Trophoblast cell (in vitro differentiated cells and primary cell): ENCODE results near the gene CHFR.
"Not testable (repeated sequence)": the region's sequence is repeated elsewhere in the genome, so short reads cannot be mapped to it uniquely, and the experiment has no call there.

Experiments
- DNase-seq, 2 donors: peaks; one replicate each; pipeline ENCODE4 v3.0.0-alpha.2; 2016
- H2AFZ ChIP-seq: 2 replicates; pipeline ENCODE4 v1.6.1; 2013; ENCODE audit warnings: low read length, moderate library complexity, mild to moderate bottlenecking; ENCODE audit not compliant: insufficient read depth, poor library complexity
- H2AK5ac ChIP-seq: 2 replicates; pipeline ENCODE4 v1.6.1; 2013; ENCODE audit warnings: mild to moderate bottlenecking, low read length
- H2BK120ac ChIP-seq: 2 replicates; pipeline ENCODE4 v1.6.1; 2013; ENCODE audit warnings: low read length, mild to moderate bottlenecking, moderate library complexity; ENCODE audit not compliant: insufficient read depth, poor library complexity
- H2BK12ac ChIP-seq: 2 replicates; pipeline ENCODE4 v1.6.1; 2013; ENCODE audit warnings: mild to moderate bottlenecking, low read length, moderate library complexity
- H2BK5ac ChIP-seq: 2 replicates; pipeline ENCODE4 v1.6.1; 2013; ENCODE audit warnings: low read length, low read depth, moderate library complexity, mild to moderate bottlenecking; ENCODE audit not compliant: poor library complexity
- H3K14ac ChIP-seq: 2 replicates; pipeline ENCODE4 v1.6.1; 2013; ENCODE audit warnings: mild to moderate bottlenecking, low read length
- H3K18ac ChIP-seq: 2 replicates; pipeline ENCODE4 v1.6.1; 2013; ENCODE audit warnings: mild to moderate bottlenecking, low read length
- H3K23ac ChIP-seq: 2 replicates; pipeline ENCODE4 v1.6.1; 2013; ENCODE audit warnings: low read length
- H3K27ac ChIP-seq: 2 replicates; pipeline ENCODE4 v1.5.1; 2013; ENCODE audit warnings: low read depth, mild to moderate bottlenecking, inconsistent platforms, low read length, moderate library complexity
- H3K27me3 ChIP-seq: 2 replicates; pipeline ENCODE4 v1.6.1; 2013; ENCODE audit warnings: inconsistent platforms, mild to moderate bottlenecking, low read length, moderate library complexity; ENCODE audit not compliant: insufficient read depth
- H3K36me3 ChIP-seq, 2 experiments: 1 replicate in 1 of 2; 2 replicates in 1 of 2; pipeline ENCODE4 v1.6.1; 2013; ENCODE audit warnings: low read length in 2 of 2, mild to moderate bottlenecking in 2 of 2, moderate library complexity in 1 of 2; ENCODE audit not compliant: insufficient read depth in 2 of 2, control insufficient read depth in 1 of 2
- H3K4ac ChIP-seq: 2 replicates; pipeline ENCODE4 v1.6.1; 2013; ENCODE audit warnings: low read depth, mild to moderate bottlenecking, low read length, moderate library complexity
- H3K4me1 ChIP-seq, 2 experiments: 1 replicate in 1 of 2; 2 replicates in 1 of 2; pipeline ENCODE4 v1.6.1; 2013; ENCODE audit warnings: low read length in 2 of 2, mild to moderate bottlenecking in 2 of 2, moderate library complexity in 1 of 2; ENCODE audit not compliant: insufficient read depth in 2 of 2, control insufficient read depth in 1 of 2
- H3K4me2 ChIP-seq: 2 replicates; pipeline ENCODE4 v1.6.1; 2013; ENCODE audit warnings: inconsistent platforms, mild to moderate bottlenecking, low read length, moderate library complexity
- H3K4me3 ChIP-seq: 2 replicates; pipeline ENCODE4 v1.5.1; 2013; ENCODE audit warnings: mild to moderate bottlenecking, low read depth, low read length, inconsistent platforms
- H3K79me1 ChIP-seq: one replicate; pipeline ENCODE4 v1.6.1; 2013; ENCODE audit warnings: low read length
- H3K79me2 ChIP-seq: 2 replicates; pipeline ENCODE4 v1.6.1; 2013; ENCODE audit warnings: low read length, mild to moderate bottlenecking; ENCODE audit not compliant: control insufficient read depth, insufficient read depth, poor library complexity
- H3K9ac ChIP-seq: 2 replicates; pipeline ENCODE4 v1.6.1; 2013; ENCODE audit warnings: mild to moderate bottlenecking, low read length
- H3K9me3 ChIP-seq: 2 replicates; pipeline ENCODE4 v1.6.1; 2013; ENCODE audit warnings: low read depth, mild to moderate bottlenecking, control low read depth, inconsistent platforms, low read length; ENCODE audit not compliant: insufficient read depth
- H4K12ac ChIP-seq: 2 replicates; pipeline ENCODE4 v1.6.1; 2013; ENCODE audit warnings: low read depth, mild to moderate bottlenecking, low read length, moderate library complexity
- H4K8ac ChIP-seq: 2 replicates; pipeline ENCODE4 v1.6.1; 2013; ENCODE audit warnings: low read depth, mild to moderate bottlenecking, low read length, moderate library complexity
- H4K91ac ChIP-seq: one replicate; pipeline ENCODE4 v1.6.1; 2013; ENCODE audit warnings: low read depth, mild to moderate bottlenecking, low read length, moderate library complexity
- WGBS: extraction: QIAGEN DNeasy Blood & Tissue Kit; methylation state at CpG from one replicate; pipeline ENCODE4 v1.1.7; 2013; ENCODE audit warnings: missing lambda C conversion rate; ENCODE audit not compliant: insufficient read length, insufficient coverage; ENCODE audit errors: extremely low coverage; 5-methylcytosine and 5-hydroxymethylcytosine counted together

The CHFR gene

DNA sequence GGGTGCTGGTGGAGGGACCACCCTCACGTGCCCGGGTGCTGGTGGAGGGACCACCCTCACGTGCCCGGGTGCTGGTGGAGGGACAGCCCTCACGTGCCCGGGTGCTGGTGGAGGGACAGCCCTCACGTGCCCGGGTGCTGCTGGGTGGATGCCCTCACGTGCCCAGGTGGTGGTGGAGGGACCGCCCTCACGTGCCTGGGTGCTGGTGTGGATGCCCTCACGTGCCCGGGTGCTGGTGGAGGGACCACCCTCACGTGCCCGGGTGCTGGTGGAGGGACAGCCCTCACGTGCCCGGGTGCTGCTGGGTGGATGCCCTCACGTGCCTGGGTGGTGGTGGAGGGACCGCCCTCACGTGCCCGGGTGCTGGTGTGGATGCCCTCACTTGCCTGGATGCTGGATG, 30.4 kb downstream of the CHFR start:
- H2AK5ac ChIP-seq, H4K8ac ChIP-seq, H3K27me3 ChIP-seq, H3K79me1 ChIP-seq, H3K27ac ChIP-seq, H3K4me2 ChIP-seq, H2BK12ac ChIP-seq, H3K23ac ChIP-seq, H2BK120ac ChIP-seq, H3K4me1 ChIP-seq, H2BK5ac ChIP-seq, H4K91ac ChIP-seq, H3K9me3 ChIP-seq, H3K79me2 ChIP-seq, H3K18ac ChIP-seq, H3K4ac ChIP-seq, H3K14ac ChIP-seq, DNase-seq, H2AFZ ChIP-seq, H4K12ac ChIP-seq, H3K9ac ChIP-seq: not testable (repeated sequence)
- Histone ChIP-seq H3K36me3 (peaks cover 75 to 81% of the 10 kb centered on the region in 2 experiments), H3K4me3 (peak overlapping the region; percentile 9)
- WGBS, result no CpG with 5 or more reads among the region's 21 CpGs

DNA sequence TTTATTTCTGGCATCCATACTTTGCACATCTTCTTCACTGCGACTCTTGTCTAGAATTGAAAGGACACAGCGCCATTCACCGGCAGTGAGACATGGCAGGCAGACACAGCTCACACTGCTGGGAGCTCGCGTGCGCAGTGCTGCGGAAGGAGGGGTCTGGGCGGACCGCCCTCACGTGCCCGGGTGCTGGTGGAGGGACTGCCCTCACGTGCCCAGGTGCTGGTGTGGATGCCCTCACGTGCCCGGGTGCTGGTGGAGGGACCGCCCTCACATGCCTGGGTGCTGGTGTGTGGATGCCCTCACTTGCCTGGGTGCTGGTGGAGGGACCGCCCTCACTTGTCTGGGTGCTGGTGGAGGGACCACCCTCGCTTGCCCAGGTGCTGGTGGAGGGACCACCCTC, 30.8 kb downstream of the CHFR start:
- no peak overlapping the region for H2BK12ac ChIP-seq
- peaks cover 75 to 80% of the 10 kb centered on the region in 2 experiments for H3K36me3 ChIP-seq
- H3K4me1 ChIP-seq, result no peaks in the 10 kb centered on the region
- WGBS, result no CpG with 5 or more reads among the region's 17 CpGs
- no peaks in the 10 kb centered on the region for H3K27me3 ChIP-seq
- H2BK120ac ChIP-seq, result no peak overlapping the region
- H2BK5ac ChIP-seq, result no peak overlapping the region
- no peak overlapping the region for H4K8ac ChIP-seq
- H3K27ac ChIP-seq, result no peak overlapping the region
- no peaks in the 10 kb centered on the region for H3K79me2 ChIP-seq
- no peak overlapping the region for H4K91ac ChIP-seq
- no peak overlapping the region for H3K14ac ChIP-seq
- peaks cover 4% of the 10 kb centered on the region for H3K9me3 ChIP-seq
- DNase-seq, result no peak
- H3K4me3 ChIP-seq, result no peak overlapping the region
- H3K23ac ChIP-seq, result no peak overlapping the region
- no peak overlapping the region for H3K4ac ChIP-seq
- H4K12ac ChIP-seq, result no peak overlapping the region
- no peak overlapping the region for H3K4me2 ChIP-seq
- no peak overlapping the region for H3K18ac ChIP-seq
- no peak overlapping the region for H2AK5ac ChIP-seq
- H3K9ac ChIP-seq, result no peak overlapping the region
- H2AFZ ChIP-seq, result no peak overlapping the region
- H3K79me1 ChIP-seq, result no peaks in the 10 kb centered on the region

DNA sequence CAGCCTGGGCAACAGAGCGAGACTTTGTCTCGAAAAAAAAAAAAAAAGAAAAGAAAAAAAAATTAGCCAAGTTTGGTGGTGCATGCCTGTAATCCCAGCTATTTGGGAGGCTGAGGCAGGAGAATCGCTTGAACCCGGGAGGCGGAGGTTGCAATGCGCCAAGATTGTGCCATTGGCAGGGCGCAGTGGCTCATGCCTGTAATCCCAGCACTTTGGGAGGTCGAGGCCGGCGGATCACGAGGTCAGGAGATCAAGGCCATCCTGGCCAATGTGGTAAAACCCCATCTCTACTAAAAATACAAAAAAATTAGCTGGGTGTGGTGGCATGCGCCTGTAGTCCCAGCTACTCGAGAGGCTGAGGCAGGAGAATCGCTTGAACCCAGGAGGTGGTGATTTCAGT, 32.2 kb downstream of the CHFR start:
- not testable (repeated sequence) for H3K9ac ChIP-seq, H3K9me3 ChIP-seq, H2BK120ac ChIP-seq, H3K27ac ChIP-seq, H3K14ac ChIP-seq, H3K4ac ChIP-seq, H3K79me1 ChIP-seq, H3K4me1 ChIP-seq, H2BK12ac ChIP-seq, H2BK5ac ChIP-seq, H3K18ac ChIP-seq, H3K4me2 ChIP-seq, H3K4me3 ChIP-seq, H4K91ac ChIP-seq, H2AK5ac ChIP-seq, H4K8ac ChIP-seq, DNase-seq, H3K27me3 ChIP-seq, H3K79me2 ChIP-seq, H4K12ac ChIP-seq, H2AFZ ChIP-seq, H3K23ac ChIP-seq
- no CpG with 5 or more reads among the region's 14 CpGs for WGBS
- peaks cover 78 to 82% of the 10 kb centered on the region in 2 experiments for H3K36me3 ChIP-seq

DNA sequence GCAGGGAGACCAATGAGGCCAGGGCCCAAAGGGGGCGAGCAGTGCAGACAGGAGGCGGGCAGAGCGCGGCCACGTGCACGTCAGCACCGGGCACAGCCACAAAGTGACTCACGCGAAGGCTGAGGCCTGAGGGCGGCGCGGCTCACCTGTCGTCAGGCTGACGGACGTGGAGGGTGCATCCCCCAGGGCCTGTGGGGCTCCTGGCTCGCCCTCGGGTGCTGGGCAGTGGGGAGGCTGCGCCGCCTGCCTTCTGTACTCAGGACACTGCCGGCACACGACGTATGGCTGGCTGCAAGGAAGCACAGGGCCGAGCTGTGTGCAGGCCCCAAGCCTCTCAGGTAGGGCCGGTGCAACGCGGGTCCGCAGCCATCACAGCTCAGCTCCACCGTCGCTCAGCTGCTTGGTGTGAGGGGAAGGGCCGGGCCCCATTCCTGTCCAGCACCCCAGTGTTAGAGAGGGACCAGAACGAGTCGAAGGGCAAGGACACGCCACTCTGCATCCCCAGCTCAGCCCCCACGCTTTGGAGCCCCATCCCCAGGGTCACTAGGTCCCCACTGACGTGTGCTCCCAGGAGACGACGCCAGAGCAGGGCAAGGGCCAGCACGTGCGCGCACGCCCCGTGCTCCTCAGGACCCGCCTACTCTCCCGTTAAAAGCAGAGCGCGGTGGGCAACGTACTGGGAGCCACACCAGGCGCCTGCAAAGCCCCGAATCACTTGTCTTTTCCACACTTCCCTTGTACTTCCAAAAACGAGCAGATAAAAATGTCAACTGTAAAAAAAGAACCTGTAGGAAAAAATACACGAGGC, 33.9 kb downstream of the CHFR start:
- Histone ChIP-seq H3K4me1 (no peaks in the 10 kb centered on the region), H3K18ac (no peak overlapping the region), H2BK120ac (no peak overlapping the region), H3K14ac (no peak overlapping the region), H4K91ac (no peak overlapping the region), H3K27ac (no peak overlapping the region), H4K8ac (no peak overlapping the region), H2BK12ac (no peak overlapping the region), H2AK5ac (no peak overlapping the region), H3K36me3 (peaks cover 76 to 78% of the 10 kb centered on the region in 2 experiments), H3K23ac (no peak overlapping the region), H2BK5ac (no peak overlapping the region), H4K12ac (no peak overlapping the region), H3K4ac (no peak overlapping the region), H2AFZ (no peak overlapping the region), H3K9ac (no peak overlapping the region), H3K79me2 (no peaks in the 10 kb centered on the region), H3K79me1 (no peaks in the 10 kb centered on the region), H3K4me3 (no peak overlapping the region), H3K9me3 (peaks cover 4% of the 10 kb centered on the region), H3K27me3 (no peaks in the 10 kb centered on the region), H3K4me2 (no peak overlapping the region)
- WGBS, result no CpG with 5 or more reads among the region's 51 CpGs
- no peak for DNase-seq
